Measurements from ENCODE around the gene NEURL1B.

GRCh38 chr5:172610643-172611042, 30.4 kb upstream of the NEURL1B start:
- TF ChIP-seq, protein P1, sequence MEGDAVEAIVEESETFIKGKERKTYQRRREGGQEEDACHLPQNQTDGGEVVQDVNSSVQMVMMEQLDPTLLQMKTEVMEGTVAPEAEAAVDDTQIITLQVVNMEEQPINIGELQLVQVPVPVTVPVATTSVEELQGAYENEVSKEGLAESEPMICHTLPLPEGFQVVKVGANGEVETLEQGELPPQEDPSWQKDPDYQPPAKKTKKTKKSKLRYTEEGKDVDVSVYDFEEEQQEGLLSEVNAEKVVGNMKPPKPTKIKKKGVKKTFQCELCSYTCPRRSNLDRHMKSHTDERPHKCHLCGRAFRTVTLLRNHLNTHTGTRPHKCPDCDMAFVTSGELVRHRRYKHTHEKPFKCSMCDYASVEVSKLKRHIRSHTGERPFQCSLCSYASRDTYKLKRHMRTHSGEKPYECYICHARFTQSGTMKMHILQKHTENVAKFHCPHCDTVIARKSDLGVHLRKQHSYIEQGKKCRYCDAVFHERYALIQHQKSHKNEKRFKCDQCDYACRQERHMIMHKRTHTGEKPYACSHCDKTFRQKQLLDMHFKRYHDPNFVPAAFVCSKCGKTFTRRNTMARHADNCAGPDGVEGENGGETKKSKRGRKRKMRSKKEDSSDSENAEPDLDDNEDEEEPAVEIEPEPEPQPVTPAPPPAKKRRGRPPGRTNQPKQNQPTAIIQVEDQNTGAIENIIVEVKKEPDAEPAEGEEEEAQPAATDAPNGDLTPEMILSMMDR (IDR thresholded peaks at IDR 0.05), result no peak
- TF ChIP-seq POLR2A (IDR thresholded peaks at IDR 0.05), result no peak

All from heart left ventricle (tissue), 13 donors.